ENCODE data around the gene GADD45G.

DNA sequence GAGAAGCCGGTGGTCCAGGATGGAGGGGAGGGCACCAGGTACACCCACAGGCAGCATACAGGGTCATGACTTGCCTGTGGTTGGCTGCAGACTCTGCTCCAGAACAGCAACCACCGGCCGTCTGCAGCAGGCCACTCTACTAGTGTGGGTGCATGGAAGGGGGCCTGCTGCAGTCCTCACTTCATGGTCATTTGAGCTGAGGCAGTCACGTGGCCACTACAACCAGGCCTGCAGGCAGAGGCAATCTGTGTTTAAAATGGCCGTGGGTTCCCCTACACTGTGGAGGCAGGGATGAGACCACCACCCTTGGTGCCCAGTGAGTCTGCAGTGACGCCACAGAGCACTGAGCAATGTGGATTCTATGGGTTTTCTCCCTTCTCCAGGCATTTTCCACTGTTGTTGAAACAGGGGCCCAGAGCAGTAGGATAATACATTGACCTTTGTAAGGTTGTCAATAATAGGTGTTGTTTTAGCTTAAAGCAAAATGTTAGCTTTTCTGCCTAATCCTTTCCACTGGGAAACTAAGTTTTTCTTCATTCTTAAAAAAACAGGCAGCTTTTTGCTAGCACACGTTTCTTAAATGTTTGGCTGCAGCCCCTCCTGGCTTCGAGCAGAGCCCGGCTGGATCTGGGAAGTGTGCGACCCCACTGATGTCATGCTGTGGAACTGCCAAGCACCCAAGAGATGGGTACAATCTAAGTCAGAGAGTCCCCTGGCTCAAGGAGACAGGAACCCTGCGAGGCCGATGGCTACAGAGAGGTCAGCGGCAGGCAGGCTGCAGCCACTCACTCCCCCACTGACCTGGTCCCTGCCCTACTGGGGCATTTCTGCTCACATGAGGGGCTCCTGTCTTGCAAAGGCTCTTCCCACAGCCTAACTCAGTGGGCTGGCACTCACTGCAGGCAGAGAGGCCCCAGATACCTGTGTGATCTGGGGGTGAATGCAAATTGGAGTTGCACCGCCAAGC, 21.2 kb downstream of the GADD45G start:
- TF ChIP-seq GATA1 (IDR thresholded peaks at IDR 0.05; ENCODE audit: low read depth, low read length) (no peak), POLR2A (IDR thresholded peaks at IDR 0.05; ENCODE audit: low read length) (no peak)

Measured in erythroblast (primary cell).